ELR (cell line): Measurements from ENCODE around the gene SPEG.
A peak's percentile ranks its signal among the peaks of the same experiment; 100 is the strongest.

Experiments used
- DNase-seq: peaks from one replicate; pipeline ENCODE4 v3.0.0-alpha.2; 2015; ENCODE audit warnings: low read depth

The SPEG gene

DNA sequence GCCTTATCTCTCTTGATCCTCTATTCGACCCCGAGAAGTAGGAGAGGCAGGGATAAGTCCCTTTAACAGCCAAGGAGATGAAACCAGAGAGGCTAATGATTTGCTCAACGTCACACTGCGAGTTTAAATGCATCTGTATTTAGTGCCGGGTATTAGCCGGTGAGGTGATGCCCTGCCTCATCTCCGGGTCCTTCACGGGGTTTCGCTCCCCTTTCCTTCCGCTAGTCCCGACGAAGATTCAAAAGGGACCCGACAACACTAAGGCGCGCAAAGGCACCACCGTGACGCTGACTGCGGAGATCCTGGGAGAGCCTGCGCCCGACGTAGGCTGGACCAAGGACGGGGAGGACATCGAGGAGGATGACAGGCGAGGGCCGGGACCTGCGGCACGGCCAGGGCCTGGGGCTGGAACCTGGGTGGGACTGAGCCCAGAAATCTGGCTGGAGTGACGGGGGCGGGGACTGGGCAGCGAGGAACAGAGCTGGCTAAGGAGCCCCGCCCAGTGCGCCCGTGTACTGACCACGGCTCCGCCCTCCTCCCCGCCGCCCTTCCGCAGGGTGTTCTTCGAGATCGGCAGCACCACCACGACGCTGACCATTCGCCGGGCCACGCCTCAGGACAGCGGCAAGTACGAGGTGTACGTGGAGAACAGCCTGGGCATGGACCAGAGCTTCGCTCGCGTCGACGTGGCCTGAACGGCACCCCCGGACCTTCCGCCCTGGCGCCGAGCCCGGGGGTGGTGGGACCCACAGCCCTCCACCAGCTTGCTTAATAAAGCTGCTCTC lies 63.0 kb downstream of the SPEG start:
- DNase-seq, result peak; percentile 90

DNA sequence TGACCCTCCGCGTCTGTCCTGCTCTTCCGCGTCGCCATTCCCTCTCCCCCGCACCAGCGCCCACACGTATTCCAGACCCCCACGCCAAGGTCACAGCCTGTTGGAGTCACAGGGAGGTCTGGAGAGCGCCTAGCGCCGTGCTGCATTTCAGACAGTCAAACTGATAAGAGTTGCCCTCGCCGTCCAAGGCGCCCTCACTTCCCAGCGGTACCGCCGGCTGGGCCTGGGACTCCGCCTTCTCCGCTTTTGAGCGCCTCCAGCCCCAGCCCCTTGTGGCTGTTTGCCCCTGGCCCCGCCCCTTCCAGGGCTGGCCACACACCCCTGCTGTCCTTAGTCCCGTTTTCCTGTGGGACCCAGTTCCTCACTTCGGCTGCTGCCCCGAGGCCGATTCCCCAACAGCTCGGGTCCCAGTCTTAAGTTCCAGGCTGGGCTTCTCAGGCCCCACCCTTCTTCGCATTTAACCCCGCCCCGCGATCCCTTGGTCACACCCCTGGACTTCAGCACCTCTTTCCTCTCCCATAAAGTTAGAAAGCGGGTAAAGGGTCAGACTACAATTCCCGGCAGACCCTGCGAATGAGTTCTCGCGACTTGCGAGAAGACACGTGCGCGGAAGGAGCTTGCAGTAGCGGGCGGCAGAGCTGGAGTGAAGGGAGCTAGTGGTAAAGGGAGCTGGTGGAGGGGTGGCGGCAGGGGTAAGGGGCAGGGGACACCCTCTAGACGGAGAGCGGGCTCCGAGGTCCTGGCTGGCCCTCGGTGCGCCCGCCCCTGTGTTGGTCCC lies 63.8 kb downstream of the SPEG start, which contains the start of gene GMPPA:
TSS of gene GMPPA (plus strand) at position 612 of the 778 bp plus-strand sequence. CDS start 1,085 bp downstream, outside the sequence.
- DNase-seq, result peak; percentile 99

DNA sequence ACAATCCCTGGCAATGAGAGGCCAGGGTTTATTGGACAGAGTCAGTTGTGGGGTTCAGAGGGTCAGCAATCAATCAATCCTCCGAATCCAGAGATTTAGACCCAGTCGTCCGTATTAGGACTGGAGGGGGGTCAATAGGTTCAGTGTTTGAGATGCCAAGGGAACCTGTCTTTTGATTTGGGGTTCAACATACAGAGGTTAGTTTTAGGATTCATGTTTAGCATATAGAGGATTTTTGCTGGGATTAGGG lies 64.3 kb downstream of the SPEG start:
- DNase-seq, result no peak

DNA sequence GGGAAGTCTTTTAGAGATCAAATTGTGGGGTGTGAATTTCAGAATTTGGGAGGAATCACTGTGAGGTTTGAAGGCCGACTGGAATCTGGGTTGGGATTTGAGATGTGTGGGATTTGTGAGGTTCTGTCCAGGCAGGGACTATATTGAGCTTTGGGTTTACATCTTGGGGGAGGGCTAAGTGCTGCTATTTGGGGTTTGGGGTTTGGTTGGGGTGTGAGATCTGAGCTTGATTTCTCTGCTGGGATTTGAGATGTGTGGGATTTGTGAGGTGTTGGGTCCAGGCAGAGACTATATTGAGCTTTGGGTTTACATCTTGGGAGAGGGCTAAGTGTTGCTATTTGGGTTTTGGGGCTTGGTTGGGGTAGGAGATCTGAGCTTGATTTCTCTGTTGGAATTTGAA lies 64.9 kb downstream of the SPEG start:
- DNase-seq, result no peak

DNA sequence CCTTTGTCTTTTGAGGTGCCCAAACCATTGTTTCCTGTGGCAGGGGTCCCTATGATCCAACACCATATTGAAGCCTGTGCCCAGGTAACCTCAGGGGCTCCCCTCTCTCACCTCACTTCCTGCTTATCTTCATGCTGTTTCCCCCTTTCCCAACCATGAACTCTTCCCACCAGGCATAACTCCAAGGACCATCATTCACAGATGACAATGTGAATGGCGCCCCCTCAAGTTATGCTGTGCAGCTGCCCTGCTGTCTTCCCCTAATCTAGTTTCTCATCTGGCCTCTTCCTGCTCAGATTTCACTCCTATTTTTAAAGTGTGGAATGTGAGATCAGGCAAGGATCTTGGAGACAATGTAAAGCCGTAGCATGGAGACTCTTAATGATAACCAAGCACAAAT lies 65.5 kb downstream of the SPEG start:
- DNase-seq, result peak; percentile 49

DNA sequence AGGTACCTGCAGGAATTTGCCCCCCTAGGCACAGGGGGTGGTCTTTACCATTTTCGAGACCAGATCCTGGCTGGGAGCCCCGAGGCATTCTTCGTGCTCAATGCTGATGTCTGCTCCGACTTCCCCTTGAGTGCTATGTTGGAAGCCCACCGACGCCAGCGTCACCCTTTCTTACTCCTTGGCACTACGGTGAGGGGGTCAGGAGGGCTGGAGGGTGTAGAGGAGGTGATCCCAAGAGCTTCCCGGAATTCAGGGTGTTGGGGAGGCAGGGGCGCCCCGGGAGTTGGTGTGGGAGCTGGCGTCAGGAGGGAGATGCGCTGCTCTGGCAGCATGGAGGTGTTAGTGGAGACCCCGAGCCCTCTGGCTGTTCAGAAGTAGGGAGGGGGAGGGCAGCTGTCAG lies 67.2 kb downstream of the SPEG start:
- no peak for DNase-seq

DNA sequence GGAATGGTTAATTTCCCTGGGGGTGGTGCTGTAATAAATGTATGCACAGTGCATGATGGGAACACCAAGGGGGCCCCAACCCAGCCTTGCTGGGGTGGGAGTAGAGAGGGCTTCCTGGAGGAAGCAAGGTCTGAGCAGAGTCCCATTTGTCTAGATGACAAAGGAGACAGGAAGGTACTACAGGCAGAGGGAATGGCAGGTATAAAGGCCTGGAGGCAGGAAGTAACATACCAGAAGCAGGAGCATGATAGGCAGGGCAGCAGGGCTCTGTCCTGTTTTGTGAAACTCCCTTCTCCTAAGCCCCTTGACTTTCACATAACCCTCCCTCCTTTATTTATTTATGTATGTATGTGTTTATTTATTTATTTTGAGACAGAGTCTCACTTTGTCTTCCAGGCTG lies 68.0 kb downstream of the SPEG start:
- DNase-seq, result no peak

DNA sequence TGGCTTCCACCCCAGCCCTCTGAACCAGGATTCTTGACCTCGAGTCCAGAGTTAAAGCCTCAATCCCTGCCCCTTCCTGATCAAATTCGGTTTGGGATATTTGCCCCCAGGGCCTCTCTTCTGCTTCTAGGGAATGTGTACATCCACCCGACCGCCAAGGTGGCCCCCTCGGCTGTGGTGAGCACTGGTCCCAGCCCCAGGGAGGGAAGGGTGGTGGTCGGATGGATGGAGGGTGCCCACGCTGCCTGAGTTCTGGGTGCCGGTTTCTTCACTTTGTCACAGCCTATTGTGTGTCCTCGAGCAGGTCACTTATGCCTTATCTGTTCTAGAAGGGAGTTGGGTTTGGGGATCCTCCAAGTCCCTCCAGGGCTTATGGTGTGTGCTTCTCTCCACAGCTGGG lies 70.9 kb downstream of the SPEG start:
- DNase-seq, result no peak

DNA sequence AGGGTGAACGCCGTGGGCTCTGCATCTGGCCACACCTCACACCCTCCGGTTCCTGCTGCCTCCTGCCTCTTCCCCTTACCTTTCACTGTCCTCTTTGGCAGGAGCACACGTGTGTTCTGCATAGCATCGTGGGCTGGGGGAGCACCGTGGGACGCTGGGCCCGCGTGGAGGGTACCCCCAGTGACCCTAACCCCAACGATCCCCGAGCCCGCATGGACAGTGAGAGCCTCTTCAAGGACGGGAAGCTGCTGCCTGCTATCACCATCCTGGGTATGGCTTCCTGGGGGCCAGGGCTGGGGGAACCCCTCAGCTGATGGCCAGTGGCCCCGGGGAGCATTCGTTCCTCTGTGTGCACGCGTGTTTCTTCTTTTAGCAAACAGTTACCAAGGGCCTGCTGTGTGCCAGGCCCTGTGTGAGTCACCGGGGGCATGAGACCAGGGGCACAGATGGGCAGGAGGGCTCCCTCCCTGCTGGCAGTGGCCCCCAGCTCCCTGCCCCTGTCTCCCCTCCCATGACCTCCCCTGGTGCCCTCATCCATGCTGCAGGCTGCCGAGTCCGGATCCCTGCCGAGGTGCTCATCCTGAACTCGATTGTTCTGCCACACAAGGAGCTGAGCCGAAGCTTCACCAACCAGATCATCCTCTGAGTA lies 71.6 kb downstream of the SPEG start:
- no peak for DNase-seq

DNA sequence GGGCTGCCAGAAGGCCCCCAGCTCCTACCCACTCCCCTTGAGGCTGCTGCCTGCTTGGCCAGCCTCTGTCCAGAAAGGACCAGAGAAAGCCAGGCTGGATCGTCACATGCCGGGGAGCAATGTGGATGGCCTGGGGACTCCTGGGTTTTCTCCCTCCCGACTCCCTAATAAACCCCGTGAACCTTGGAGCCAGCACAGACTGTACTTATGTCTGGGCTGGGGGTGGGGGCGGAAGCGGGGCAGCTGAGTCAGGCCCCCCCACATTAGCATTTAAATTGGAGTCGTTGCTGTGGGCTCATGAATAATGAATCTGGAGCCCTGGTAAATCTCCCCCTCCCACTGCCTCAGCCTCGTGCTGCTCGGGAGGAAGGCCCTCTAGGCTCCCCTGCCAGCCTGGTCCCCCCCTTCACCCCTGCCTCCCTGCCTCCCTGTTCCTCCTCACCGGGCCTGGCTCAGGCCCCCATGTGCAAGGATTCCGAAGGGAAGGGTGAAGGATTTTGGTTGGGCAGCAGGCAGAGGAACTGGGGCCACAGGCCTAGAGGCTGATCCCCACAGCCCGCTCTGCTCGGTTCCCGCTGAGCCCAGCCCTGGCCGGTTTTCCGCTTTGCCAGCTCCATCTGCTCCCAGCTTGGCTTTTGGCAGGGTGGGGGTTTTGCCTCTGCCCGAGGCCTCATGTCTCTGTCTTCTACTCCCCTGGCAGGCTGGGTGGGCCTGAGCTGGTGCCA lies 72.3 kb downstream of the SPEG start:
- DNase-seq, result no peak

DNA sequence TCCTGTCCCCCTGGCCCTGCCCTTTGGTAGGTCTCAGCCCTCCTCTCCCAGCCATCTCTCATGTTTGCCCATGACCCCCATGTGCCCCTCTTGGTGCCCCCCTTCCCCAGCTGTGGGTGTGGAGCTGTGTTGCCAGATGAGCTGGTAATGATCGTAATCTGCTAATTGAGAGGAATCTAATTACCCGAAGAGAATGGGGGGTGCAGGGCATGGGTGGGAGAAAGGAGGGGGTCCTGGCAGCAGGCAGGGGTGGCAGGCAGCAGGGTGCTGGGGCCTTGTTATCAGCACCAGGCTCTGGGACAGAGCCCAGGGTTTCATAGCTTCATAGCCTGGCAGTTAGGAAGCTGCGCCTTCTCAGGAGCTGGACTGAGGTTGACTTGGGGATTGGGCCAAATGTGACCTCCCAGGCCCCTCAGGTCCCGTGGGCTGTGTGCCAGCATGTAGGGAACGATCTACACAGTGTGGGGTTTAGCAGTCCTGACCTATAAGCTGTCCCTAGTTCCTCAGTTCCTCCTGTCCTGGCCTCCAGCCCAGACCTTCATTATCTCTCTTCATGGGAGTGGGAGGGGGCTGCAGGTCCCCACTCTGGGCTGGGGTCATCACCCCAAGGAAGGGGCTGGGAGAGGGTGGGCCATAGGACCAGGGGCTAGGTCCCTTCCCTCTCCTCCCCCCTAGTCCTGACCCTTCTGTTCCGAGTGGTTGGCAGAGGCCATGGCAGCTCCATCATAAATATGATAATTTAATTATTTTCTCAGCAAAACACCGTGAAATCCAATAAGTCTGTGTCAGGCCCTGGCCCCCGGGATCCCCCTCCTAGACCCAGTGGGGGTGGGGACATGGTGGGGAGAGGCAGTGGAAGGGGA lies 73.2 kb downstream of the SPEG start:
- DNase-seq, result no peak

DNA sequence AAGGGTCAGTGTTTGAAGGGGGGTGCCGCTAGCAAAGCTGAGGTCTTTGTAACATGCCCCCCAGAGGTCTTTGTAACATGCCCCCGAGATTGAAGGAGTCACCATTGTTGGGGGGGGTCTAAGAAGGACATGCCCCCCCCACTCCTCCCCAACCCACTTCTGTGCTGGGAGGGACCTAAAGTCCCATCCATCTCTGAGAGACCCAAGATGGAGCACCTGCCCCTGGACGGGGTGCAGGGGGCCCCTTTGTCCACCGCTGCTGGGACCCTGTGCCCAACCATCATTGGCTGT lies 73.7 kb downstream of the SPEG start:
- no peak for DNase-seq

DNA sequence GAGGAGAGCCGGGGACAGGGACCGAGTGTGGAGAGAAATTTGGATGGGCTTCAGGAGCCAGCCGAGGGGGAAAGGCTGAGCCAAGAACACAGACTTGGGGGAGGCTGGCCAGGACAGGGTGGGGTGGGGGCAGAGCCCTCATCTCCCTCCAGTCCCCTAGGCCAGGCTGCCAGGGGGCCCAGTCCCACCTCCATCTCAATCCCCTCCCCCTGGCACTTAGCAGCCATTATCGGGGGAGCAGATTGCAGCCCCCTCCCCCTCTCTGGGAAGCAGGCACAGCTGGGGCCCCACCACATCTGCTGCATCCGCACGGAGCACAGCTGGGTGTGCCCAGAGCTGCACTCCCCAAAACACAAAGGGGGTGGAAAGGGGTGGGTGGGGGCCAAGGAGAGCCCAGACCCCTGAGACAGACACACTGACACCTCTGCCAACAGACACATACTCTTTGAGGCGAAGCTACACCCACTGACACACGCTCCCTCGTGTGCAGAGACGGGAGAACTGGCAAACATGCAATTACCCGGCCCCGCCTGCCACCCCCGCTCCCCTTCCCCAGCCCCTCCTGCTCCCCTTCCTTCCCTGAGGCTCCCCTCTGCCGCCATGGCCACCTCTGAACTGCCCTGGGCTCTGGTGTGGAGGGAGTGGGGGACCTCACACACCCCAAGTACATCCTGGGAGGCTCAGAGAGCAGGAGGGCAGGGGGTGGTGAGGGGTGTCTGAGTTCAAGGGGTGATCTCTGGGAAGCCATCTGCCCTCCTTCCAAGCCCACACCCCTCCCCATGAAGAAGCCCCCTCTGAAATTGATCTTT lies 74.5 kb downstream of the SPEG start:
- no peak for DNase-seq

DNA sequence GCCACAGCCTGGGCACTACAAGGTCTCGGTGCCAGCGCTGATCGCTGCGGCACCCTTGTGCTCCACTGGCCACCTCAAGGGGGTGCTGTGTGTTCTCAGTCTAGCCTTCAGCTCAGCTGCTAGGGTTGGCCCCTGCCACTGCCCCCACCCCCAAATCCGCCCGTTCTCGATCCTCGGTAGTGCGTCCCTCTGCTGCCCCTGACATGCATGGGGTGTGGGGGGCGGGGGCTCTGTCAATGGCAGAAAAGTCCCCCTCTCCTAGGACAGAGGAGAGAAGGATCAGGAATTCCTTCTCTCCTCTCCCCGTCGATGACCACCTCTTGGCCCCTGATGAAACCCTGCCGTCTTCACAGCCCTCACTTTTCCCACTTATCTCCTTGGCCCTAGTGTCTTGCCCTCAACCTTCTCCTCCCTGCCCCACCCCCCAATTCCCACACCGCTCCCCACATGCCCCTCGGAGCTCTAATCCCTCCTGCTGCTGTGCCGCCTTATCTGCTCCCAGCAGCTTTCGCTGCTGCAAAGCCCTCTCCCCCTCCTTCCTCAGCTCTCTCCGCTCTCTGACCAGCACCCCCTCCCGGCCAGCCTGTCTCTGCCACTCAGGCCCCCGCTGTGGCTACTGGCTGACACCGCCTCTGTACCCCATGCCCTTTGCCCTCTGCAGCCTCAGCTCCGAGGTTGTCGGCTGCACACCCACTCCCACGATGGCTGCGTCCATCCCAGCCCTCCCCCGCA lies 75.3 kb downstream of the SPEG start:
- DNase-seq, result peak; percentile 59

DNA sequence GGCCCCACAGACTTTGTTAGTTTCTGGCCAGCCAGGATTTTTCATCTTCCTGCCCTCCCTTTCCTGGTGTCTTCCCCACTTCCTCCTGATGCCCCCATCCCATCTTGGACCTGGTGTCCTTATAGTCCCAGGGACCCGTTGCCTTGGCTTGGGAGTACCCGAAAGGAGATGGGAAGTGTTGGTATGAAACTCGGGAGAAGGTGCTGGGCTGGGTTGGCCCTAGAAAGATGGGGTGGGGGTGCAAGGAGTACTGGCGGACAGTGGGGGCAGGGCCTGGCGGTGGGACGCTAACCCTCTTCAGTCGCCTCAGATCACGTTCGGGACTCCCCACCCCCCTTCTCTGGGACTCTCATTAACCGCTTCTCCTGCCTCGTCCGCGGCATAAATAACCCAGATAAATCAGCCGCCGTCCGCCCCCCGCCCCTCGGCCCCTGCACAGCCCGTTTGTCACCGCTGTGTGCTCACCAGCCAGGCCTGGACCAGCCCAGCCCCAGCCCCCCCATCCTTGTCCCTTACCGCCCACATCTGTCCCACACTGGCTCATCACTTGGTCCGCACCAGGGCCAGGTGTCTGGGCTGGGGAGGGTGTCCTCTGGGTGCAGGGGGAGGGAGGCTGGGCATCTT lies 76.0 kb downstream of the SPEG start:
- DNase-seq, result no peak

DNA sequence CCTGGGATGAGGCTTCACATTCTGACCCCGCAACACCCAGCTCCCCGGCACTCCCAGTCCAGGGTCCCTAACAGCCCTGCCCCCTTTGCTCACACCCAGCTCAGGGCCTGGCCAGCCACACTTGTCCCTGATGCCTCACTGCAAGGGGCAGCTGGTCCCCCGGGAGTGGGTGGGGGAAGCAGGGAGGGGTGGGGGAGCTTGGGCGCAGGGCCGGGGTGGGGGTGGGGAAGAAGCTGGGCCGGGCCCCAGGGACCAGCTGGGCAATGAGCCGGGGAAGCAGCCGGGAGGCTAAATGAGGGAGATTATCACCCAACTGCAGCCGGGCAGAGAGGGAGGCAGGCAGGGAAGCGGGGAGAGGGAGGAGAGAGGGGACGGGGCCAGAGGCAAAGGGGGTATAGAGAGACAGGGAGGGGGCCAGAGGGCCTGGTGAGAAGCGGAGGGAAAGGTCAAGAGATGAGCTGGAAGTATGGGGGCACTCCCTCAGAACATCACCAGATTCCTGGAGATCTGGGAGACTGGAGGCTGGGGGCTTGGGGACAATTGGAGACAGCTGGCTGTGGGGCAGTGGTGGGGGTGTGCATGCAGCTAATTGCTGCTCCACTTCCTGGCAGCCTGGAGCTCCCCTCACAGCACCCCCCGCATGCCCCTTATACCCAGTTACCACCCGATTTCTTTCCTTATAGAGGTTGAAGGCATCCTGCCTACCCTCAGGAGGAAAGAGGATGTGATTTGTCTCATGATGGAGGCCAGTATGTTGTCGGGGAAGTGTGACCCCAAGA lies 77.1 kb downstream of the SPEG start:
- no peak for DNase-seq

DNA sequence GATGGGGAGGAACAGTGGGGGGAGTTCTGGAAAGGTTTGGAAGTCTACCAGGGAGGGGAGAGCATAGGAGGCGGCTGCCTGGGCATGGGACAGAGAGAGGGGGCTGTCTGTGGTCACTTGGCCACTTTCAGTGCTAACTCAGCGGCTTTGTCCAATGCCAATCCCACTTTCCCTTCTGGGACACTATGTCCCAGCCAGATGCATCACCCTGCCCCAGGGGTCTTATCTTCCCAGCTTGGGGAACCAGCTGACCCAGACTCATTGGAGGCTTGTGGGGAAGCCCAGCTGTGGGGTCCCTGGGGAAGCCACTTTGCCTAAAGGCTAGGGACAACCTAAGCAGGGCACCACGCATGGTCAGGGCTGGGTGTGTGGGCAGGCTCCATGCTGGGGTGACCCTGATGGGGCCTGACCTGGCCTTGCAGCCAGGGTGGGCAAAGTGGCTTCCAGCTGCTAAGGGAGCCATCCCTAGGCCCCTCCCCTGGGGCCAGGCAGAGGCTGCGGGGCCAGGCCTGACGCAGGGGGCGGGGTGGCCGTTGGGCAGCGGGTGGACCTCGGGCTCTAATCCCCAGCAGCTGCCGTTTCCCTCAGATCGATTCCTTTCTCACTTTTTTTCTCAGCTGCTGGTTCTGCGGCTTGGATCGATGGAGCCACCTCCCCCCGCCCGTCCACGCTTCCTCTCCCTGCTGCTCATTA lies 78.0 kb downstream of the SPEG start:
- no peak for DNase-seq

DNA sequence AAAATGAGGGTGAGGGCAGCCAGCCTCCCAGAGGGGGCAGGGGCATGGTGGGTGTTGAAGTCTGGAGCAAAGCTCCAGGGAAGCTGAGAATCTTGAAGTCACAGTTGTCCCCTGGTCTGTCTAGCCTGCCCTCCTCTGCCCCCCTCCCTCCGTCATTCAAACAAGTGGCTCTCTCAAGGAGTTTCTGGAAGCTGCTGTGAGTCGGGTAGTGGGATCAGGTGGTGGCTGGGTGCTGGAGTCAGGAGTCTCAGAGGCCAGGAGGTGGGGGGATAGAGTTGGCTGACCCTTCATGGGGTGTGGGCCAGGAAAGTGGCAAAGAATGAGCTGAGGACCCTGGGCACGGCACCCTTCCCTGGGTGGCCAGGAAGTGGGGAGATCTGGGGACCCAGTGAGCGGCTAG lies 79.1 kb downstream of the SPEG start:
- DNase-seq, result no peak
